Measurements from ENCODE around the gene TCF7L1.
A peak's percentile ranks its signal among the peaks of the same experiment; 100 is the strongest.
"Not testable (repeated sequence)": the region's sequence is repeated elsewhere in the genome, so short reads cannot be mapped to it uniquely, and the experiment has no call there.

Gene TCF7L1

DNA sequence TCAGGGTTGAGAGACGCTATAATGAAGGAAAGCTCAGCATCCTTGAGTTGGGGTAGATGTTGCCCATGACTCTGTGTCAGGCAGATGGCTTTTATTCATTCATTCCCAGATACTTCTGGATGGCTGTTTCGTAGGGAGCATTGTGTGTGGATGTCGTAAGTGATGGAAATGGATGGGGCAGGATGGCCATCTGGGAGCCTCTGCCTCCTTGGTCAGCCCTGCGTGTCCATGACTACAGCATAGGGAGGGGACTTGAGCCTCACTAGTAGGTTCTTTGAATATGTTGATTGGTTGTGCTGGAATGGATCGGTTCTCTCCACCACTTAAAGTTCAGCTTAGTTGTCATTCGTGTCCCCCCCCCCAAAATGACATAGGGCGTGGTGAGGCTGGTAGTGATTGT lies 149.7 kb downstream of the TCF7L1 start:
- no peak for DNase-seq (ENCODE audit: low spot score)

DNA sequence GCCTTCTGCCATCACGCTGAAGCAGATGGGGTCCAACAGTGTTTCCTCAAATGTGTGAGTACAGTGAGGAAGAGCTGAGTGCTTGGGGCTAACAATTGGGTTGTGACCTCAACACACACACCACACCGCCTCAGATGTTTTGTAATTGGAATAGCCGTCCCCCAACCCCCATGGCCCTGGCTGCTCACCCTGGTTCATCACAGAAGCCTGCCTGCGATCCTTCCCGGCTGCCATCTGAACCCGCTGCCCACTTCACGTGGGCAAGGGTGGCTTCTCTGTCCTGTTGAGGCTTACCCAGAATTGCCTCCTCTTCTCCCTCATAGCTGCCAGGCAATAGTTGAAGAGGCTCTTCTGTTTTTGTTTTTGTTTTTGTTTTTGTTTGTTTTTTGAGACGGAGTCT lies 150.4 kb downstream of the TCF7L1 start:
- no peak for DNase-seq (ENCODE audit: low spot score)

DNA sequence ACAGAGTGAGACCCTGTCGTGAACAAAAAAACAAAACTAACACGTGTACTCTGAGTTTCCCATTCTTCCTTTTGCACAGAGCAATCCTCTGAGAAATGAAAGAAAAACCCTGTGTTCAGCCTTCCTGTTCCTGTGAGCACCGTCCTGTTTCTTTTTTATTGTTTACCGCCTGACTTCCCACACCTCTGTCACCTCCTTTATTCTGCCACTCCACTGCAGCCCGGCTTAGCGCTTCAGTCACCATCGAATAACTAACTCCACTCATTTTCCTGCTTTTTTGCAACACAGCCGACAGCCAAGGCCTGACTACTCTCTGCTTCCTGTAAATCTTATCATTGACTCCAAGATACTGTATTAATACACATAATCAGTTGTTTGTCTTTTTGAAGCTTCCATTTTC lies 153.7 kb downstream of the TCF7L1 start:
- no peak for DNase-seq (ENCODE audit: low spot score)

DNA sequence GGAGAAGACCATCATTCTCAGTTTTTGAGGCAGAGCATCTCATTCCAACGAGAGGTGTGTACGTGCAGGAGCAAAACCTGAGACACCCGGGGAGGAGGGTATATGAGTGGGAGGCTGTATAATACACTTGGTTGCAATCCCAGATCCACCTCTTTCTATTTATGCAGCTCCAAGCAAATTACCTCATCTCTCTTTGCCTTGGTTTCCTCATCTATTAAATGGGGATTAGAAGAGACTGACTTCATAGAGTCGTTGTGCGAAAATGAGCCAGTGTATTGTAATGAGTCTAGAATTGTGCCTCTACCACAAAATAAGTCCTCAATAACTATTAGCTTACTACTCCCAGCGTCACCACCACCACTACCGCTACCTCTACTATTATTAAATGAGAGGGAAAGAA lies 154.5 kb downstream of the TCF7L1 start:
- no peak for DNase-seq (ENCODE audit: low spot score)

DNA sequence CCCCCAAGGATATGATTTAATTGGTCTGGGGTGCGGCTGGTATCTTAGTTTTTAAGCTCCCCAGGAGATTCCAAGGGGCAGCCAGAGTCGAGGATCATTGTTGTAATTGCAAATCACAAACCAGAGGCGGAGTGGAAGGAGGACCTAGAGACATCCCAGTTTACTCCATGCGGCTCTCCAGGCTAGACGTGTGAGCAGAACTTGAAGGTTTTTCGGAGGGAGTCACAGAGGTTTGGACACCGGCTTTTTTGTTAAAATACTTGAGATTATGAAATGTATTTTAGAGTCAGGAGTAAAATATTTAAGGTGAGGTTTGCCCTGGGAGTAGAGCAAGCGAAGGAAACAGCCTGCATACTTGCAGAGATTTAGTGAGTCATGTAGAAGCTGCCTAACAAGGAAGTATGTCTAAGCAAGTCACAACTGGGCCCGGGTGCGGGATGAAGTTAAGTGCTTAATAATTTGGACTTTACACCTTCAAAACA lies 155.1 kb downstream of the TCF7L1 start:
- DNase-seq (ENCODE audit: low spot score): peak; percentile 38

DNA sequence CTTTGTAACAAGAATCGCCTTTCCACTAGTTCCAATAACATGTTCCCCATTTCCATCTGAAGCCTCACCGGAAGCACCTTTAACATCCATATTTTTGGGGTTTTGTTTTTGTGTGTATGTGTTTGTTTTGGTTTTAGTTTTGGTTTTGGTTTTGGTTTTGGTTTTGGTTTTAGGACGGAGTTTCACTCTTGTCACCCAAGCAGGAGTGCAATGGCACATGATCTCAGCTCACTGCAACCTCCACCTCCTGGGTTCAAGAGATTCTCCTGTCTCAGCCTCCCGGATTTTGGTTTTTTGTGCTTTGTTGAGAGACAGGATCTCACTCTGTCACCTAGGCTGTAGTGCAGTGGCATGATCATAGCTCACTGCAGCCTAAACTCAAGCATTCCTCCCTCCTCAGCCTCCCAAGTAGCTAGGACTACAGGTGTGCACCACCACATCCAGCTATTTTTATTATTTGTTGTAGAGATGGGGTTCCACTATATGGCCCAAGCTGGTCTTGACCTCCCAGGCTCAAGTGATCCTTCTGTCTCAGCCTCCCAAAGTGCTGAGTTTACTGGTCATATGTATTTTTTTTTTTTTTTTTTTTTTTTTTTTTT lies 158.3 kb downstream of the TCF7L1 start:
- DNase-seq (ENCODE audit: low spot score): no peak

DNA sequence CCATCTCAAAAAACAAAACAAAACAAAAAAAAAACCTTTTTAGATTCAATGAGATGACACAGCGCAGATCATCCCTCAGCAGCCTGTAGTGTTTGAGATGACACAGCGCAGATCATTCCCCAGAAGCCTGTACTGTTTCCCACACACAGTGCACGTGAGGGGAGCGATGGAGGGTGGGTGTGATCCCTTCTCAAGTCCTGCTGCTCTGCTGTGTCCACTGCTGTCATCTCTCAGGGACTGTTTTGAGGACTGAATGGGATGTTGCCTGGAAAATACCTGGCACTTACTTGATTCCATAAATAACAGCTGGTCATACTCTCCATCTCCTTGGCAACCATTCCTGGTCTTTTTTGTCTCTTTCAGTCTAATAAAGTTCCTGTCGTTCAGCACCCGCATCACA lies 168.9 kb downstream of the TCF7L1 start:
- DNase-seq (ENCODE audit: low spot score): no peak

DNA sequence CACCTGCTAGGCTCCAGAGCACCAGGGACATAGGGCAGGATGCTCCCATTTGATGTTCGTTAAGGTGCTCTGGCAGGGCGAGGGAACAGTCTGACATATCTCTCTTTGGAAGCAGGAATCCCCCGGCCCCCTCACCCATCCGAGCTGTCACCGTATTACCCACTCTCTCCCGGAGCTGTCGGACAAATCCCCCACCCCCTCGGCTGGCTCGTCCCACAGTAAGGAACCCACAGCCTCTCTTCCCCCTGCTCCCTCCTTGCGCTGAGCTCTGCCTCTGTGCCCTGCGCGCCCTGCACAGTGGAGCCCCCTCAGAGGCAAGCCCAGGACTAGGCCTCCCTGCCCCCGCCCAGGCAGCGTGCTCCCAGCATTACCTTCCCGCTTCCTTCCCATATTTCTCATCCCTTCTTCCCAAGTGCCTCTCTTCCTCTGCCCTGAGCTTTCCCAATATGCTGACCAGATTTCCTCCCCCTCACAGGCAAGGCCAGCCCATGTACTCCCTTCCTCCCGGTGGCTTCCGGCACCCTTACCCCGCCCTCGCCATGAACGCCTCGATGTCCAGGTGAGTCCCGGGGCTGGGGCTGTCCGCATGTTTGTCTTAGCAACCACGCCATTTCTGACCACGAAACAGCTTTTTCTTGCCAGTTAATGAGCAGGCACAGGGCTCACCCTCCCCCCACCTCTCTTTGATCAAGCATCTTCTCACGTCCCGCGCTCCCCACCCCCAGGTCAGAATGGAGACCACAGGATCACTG lies 170.8 kb downstream of the TCF7L1 start:
- no peak for DNase-seq (ENCODE audit: low spot score)

DNA sequence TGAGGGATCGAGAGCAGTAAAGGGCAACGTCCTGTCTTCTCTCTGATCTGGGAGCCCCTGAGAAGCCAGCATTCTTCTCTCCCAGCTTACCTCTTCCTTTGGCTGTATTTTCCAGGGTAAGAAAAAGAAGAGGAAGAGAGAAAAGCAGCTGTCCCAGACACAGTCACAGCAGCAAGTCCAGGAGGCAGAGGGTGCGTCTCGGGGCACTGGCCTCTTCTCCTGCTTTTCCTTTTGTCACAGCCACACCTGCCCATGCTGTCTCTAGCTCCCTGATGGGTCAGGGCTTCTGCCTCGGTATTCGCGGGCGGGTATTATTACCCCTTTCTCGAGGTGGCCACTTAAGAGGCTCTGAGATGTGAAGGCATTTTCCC lies 174.3 kb downstream of the TCF7L1 start:
- no peak for DNase-seq (ENCODE audit: low spot score)

DNA sequence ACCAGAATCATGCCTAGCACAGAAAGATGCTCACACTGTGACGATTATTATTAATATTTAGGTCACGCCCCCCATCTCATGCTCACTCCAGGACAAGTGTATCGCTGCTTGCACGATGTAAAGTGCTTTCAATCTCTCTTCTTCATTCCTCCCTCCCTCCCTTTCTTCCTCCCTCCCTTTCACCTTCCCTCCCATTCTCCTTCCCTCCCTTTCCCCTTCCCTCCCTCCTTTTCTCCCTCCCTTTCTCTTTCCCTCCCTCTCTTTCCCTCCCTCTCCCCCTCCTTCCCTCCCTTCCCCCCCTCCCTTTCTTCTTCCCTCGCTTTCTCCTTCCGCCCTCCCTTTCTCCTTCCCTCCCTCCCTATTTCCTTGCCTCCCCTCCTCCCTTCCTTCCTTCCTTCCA lies 175.0 kb downstream of the TCF7L1 start:
- no peak for DNase-seq (ENCODE audit: low spot score)

DNA sequence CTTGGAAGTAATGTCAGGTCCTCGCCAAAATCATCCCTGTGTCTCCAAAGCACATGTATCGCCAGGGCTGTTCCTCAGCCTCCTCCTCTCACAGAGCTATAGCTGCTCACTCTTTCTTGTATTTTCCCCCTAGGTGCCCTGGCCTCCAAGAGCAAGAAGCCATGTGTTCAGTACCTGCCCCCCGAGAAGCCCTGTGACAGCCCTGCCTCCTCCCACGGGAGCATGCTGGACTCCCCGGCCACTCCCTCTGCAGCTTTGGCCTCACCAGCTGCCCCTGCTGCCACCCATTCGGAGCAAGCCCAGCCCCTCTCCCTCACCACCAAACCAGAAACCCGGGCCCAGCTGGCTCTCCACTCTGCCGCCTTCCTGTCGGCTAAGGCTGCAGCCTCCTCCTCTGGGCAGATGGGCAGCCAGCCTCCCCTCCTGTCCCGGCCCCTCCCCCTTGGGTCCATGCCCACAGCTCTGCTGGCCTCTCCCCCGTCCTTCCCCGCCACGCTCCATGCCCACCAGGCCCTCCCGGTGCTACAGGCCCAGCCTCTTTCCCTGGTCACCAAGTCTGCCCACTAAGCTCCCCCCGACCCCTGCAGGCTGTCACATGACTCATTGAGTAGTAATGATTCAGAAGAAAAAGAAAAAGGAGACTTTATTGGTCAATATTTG lies 175.8 kb downstream of the TCF7L1 start:
- DNase-seq (ENCODE audit: low spot score): peak; percentile 49

DNA sequence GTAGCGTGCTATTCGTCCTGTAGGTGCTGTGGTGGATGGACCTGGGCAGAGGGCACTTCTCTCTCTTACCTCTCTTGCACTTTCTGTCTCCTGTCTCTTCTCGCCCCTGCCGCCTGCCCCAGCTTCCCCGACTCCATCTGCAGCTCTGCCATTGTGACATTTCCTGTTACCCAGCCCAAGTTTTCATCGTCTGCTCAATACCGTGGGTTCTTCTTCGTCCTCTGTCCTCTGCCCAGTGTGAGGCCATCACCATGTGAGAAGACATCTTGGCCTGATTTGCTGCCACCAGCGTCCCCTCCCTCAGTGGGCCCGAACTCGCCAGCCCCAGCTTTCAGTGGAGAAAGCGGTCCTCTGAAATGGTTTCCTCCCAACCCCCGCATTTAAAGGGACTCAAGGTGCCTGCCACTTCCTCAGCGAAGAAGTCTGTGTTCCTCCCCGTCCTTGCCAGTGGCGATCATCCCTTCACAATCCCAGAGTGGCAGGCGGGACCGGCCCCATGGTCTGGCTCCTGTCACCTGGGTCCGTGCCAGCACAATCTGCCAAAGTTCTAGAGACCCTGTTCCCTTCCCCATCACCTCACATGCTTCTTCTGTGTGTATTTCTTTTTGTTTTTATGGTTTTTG lies 176.6 kb downstream of the TCF7L1 start:
- DNase-seq (ENCODE audit: low spot score): no peak

DNA sequence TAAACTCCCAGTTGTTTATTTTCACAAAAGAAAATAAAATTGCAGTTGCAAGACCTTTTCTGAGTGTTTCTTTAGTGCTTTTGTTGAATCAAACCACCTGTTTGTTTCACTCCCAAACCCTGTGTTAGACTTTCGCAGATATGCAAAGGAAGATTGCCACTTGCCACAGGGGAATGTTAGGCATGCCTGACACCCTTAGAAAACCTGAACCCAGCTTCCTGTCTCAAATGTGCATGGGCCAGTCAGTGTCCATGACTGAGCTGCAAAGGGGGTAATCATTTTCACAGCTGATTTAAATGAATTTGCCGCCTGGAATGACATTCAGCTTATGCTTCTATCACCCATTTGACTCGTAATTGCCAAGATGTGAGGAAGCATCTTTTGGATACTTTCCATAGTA lies 177.1 kb downstream of the TCF7L1 start:
- no peak for DNase-seq (ENCODE audit: low spot score)

DNA sequence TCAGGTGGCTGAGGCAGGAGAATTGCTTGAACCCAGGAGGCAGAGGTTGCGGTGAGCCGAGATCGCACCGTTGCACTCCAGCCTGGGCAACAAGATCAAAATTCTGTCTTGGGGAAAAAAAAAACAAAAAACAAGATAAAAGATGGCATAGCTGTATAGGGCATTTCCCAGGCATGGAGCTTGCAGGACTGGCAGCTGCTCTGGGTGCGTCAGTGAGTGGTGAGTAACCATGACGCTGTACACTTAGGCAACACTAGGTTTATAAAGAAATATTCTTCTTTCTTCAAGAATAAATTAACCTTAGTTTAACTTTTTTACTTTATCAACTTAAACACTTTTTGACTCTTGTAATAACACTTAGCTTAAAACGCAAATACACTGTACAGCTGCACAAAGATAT lies 179.2 kb downstream of the TCF7L1 start:
- peak; percentile 68 for DNase-seq (ENCODE audit: low spot score)

DNA sequence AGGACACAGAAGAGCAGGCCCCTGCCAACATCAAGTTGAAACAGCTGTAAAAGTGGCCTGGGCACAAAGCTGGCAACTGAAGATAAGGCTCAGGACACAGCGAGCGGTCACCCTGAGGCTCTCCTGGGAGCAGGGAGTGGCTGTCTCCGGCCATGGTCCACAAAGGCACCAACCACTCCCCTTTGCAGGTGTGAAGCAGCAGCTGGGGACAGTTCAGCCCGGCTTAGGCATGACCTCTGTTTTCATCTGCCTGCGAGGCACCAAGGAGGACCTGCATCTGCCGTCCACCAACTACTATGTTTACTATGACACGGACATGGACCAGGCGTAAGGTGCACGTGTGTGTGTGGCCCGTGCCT lies 181.7 kb downstream of the TCF7L1 start:
- DNase-seq (ENCODE audit: low spot score): no peak

DNA sequence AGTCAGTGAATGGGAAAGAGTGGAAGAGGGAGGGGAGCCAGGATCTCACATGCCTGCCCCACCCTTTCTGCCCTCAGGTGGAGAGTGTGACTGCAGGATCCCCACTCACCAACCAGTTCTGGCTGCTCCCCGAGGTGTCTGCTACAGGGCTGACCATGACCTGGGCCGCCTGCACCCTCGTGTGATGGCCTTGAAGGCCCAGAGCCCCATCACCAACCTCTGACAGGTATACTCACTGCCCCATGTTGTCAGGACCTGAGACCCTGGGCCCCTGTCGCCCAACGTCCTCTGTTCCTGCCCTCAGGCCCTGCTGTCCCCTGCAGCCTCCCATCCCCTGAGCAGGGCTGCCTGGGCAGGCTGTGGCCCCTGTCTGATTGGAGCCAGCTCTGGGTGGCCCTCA lies 182.7 kb downstream of the TCF7L1 start:
- not testable (repeated sequence) for DNase-seq (ENCODE audit: low spot score)

DNA sequence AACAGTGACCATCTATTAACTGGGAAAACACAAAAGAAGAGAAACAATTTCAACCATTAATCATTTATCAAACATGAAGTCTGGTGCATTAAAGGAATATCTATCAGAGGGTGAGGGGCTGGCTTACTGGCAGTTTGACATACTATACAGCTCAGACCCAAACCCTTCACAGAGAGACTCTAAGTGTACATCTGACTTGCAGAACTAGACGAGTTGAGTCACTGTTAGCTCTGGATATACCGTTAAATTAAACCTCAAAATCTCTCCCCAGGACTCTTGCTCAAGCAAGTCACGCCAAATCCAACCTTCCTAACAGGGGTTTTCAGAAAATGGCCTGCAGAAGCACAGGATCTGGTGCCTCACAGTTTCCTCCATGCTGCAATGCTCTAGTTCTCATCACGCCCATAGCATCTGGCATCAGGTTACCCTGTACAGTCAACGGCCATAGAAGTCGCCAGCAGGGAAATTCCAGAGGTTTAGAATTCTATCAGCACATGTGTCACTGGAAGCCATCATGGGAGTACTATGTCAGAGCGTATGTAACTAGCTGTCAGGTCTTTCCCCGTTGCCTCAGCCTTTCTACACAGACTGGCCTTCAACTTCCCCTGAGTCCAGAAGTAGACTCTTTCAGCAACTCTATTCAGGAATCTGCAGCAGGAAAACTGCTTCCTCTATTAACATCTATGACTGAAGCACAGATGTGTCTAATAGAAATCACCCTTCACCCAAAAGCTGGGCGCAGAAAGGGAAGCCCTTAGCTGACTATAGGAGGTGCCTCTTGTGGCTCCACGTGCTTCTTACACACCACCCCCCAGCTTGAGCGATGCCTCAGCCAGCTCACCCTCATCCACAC lies 185.3 kb downstream of the TCF7L1 start:
- peak; percentile 62 for DNase-seq (ENCODE audit: low spot score)

DNA sequence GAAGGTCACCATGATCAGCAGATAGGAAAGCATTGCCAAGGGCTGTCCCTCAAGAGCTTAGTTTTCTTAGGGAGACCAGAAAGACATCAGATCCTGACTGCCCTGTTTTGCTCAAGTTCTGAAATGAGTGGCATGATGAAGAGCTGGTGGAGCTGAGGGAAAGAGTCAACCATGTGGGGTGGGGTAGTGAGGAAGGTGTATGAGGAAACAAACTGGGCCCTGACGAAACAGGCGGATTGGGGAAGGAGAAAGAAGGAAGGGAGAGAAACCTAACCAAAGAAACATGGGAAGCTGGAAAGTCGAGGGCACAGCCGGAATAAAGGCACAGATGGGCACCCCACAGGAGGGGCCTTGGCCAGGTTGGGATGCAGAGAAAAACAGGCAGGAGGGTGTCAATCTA lies 186.6 kb downstream of the TCF7L1 start:
- DNase-seq (ENCODE audit: low spot score): no peak

DNA sequence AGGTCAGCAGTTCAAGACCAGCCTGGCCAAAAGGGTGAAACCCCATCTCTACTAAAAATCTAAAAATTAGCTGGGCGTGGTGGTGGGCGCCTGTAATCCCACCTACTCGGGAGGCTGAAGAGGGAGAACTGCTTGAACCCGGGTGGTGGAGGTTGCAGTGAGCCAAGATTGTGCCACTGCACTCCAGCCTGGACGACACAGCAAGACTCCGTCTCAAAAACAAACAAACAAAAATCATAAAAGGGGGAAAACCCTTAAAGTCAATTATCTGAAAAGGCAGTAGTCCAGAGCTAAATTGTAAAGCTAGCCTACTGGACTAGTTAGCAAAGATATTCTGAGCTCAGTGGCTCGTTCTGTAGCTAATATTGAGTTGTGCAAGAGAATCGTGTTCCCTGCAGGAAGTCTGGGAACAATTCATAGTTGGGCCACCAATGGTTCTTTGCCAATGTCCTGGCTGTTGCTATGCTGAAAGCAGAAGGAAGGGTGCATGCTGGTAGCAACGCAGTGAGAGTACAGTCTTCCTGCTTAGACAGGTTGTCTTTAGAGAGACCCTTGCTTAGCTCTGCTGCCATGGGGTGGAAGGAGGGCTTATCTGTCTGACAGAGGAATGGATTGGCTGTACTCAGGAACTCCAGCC lies 190.3 kb downstream of the TCF7L1 start:
- DNase-seq (ENCODE audit: low spot score): no peak

DNA sequence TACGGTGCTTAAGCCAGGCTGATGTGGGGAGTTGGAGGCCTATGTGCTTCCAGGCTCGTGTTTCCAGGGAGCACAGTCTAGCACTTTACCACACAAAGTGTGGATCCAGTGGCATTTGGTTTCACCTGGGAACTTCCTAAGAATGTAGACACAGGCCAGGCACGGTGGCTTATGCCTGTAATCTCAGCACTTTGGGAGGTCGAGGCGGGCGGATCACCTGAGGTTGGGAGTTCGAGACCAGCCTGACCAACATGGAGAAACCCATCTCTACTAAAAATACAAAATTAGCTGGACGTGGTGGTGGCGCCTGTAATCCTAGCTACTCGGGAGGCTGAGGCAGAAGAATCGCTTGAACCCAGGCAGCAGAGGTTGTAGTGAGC lies 190.8 kb downstream of the TCF7L1 start:
- not testable (repeated sequence) for DNase-seq (ENCODE audit: low spot score)

DNA sequence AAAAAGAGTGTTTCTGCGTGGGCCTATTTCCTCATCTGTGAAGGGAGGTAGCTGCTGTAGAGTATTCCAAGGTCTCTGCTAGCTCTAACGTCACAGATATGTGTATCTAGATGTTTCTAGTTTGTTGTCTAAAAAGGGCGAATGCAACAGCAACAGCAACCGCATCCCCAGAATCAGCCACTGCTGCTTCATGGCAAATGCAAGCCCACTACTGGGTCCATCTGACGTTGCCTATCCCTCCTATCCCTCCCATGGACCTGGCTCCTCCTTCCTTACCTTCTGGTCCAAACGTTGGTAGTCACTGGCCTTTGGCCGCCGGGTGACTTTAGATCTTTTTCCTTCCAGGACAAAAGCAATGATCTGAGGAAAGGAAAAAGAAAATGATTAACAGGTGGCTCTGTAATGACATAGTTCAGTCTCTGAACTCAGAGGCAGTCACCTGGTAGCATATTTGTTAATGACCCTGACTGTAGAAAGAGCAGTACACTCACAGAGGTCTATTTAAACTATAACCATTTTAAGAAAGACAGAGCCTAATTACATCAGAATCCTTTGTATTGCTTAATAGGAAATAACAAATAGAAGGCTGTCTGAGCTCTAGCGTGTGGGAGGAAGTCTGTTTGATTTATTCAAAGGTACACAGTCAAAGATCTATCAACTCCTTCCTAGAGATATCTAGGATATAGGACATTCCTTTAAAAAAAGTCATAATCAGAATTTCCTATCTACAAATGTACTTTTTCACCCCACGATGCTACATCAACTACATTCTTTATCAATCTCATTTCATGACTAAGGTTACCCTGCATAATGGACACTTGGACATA lies 191.7 kb downstream of the TCF7L1 start:
- peak; percentile 15 for DNase-seq (ENCODE audit: low spot score)

Measured in AG08395 (cell line).